ENCODE measurements around the gene GOLGA7B.
"Not testable (repeated sequence)": the region's sequence is repeated elsewhere in the genome, so short reads cannot be mapped to it uniquely, and the experiment has no call there.

Gene GOLGA7B

GRCh38 chr10:97821308-97822038 lies 28.2 kb upstream of the GOLGA7B start:
- ATAC-seq (replicated peaks; ENCODE audit: extremely low read depth, poor library complexity, severe bottlenecking) = no peak
- H3K36me3 Mint-ChIP-seq (ENCODE audit: insufficient read depth) = peaks cover 2% of the 10 kb centered on the region

GRCh38 chr10:97822261-97822687 lies 27.4 kb upstream of the GOLGA7B start:
- Mint-ChIP-seq H3K27ac (ENCODE audit: low read depth) (no peak overlapping the region), H3K4me1 (no peaks in the 10 kb centered on the region), H3K27me3 (peaks cover 26% of the 10 kb centered on the region), H3K4me3 (no peak overlapping the region), H3K36me3 (ENCODE audit: insufficient read depth) (peaks cover 2% of the 10 kb centered on the region), H3K9me3 (no peaks in the 10 kb centered on the region)
- ATAC-seq (replicated peaks; ENCODE audit: extremely low read depth, poor library complexity, severe bottlenecking) (no peak), DNase-seq (ENCODE audit: low spot score in 2 of 2) (no peak)

More at GRCh38 chr10:97821308-97822038, 28.2 kb upstream of the GOLGA7B start:
- DNase-seq (ENCODE audit: low spot score in 2 of 2) = no peak
- no peak overlapping the region for H3K27ac Mint-ChIP-seq (ENCODE audit: low read depth)
- no peaks in the 10 kb centered on the region for H3K9me3 Mint-ChIP-seq
- H3K4me3 Mint-ChIP-seq = no peak overlapping the region
- peaks cover 28% of the 10 kb centered on the region for H3K27me3 Mint-ChIP-seq
- H3K4me1 Mint-ChIP-seq = no peaks in the 10 kb centered on the region

GRCh38 chr10:97823734-97824133 lies 25.9 kb upstream of the GOLGA7B start:
- H3K9me3 Mint-ChIP-seq = no peaks in the 10 kb centered on the region
- H3K4me3 Mint-ChIP-seq = no peak overlapping the region
- no peak overlapping the region for H3K27ac Mint-ChIP-seq (ENCODE audit: low read depth)
- DNase-seq (ENCODE audit: low spot score in 2 of 2) (no peak), ATAC-seq (replicated peaks; ENCODE audit: extremely low read depth, poor library complexity, severe bottlenecking) (no peak)
- H3K27me3 Mint-ChIP-seq = peaks cover 16% of the 10 kb centered on the region
- H3K4me1 Mint-ChIP-seq = peaks cover 6% of the 10 kb centered on the region
- H3K36me3 Mint-ChIP-seq (ENCODE audit: insufficient read depth) = peaks cover 2% of the 10 kb centered on the region

GRCh38 chr10:97825020-97825760 lies 24.5 kb upstream of the GOLGA7B start:
- H3K27ac Mint-ChIP-seq (ENCODE audit: low read depth) = no peak overlapping the region
- H3K27me3 Mint-ChIP-seq = peaks cover 9% of the 10 kb centered on the region
- H3K36me3 Mint-ChIP-seq (ENCODE audit: insufficient read depth) = peaks cover 2% of the 10 kb centered on the region
- no peaks in the 10 kb centered on the region for H3K9me3 Mint-ChIP-seq
- no peak overlapping the region for H3K4me3 Mint-ChIP-seq
- DNase-seq (ENCODE audit: low spot score in 2 of 2) = no peak
- ATAC-seq (replicated peaks; ENCODE audit: extremely low read depth, poor library complexity, severe bottlenecking) = no peak
- H3K4me1 Mint-ChIP-seq = peaks cover 15% of the 10 kb centered on the region

GRCh38 chr10:97826892-97827291 lies 22.8 kb upstream of the GOLGA7B start:
- H3K4me1 Mint-ChIP-seq = peaks cover 15% of the 10 kb centered on the region
- no peak overlapping the region for H3K4me3 Mint-ChIP-seq
- ATAC-seq (replicated peaks; ENCODE audit: extremely low read depth, poor library complexity, severe bottlenecking) (no peak), DNase-seq (ENCODE audit: low spot score in 2 of 2) (no peak)
- no peak overlapping the region for H3K27ac Mint-ChIP-seq (ENCODE audit: low read depth)
- H3K36me3 Mint-ChIP-seq (ENCODE audit: insufficient read depth) = peaks cover 2% of the 10 kb centered on the region
- no peaks in the 10 kb centered on the region for H3K9me3 Mint-ChIP-seq
- peaks cover under 1% of the 10 kb centered on the region for H3K27me3 Mint-ChIP-seq

- H3K27ac Mint-ChIP-seq (ENCODE audit: low read depth) = peak overlapping the region; percentile 36
Observed at GRCh38 chr10:97827702-97828291, 21.8 kb upstream of the GOLGA7B start.

GRCh38 chr10:97828721-97829120 lies 20.9 kb upstream of the GOLGA7B start:
- Mint-ChIP-seq H3K27me3 (no peaks in the 10 kb centered on the region), H3K4me3 (no peak overlapping the region), H3K36me3 (ENCODE audit: insufficient read depth) (peaks cover under 1% of the 10 kb centered on the region), H3K27ac (ENCODE audit: low read depth) (no peak overlapping the region), H3K9me3 (no peaks in the 10 kb centered on the region), H3K4me1 (peaks cover 15% of the 10 kb centered on the region)
- no peak for ATAC-seq (replicated peaks; ENCODE audit: extremely low read depth, poor library complexity, severe bottlenecking)
- DNase-seq (ENCODE audit: low spot score in 2 of 2) = no peak

More at GRCh38 chr10:97827702-97828291, 21.8 kb upstream of the GOLGA7B start:
- Mint-ChIP-seq H3K27me3 (no peaks in the 10 kb centered on the region), H3K4me1 (peaks cover 15% of the 10 kb centered on the region), H3K4me3 (no peak overlapping the region), H3K36me3 (ENCODE audit: insufficient read depth) (peaks cover 2% of the 10 kb centered on the region), H3K9me3 (no peaks in the 10 kb centered on the region)
- DNase-seq (ENCODE audit: low spot score in 2 of 2) = no peak
- no peak for ATAC-seq (replicated peaks; ENCODE audit: extremely low read depth, poor library complexity, severe bottlenecking)

- ATAC-seq (replicated peaks; ENCODE audit: extremely low read depth, poor library complexity, severe bottlenecking) = no peak
- no peak for DNase-seq (ENCODE audit: low spot score in 2 of 2)
- Mint-ChIP-seq H3K4me3 (no peak overlapping the region), H3K36me3 (ENCODE audit: insufficient read depth) (no peaks in the 10 kb centered on the region), H3K27me3 (no peaks in the 10 kb centered on the region), H3K27ac (ENCODE audit: low read depth) (no peak overlapping the region), H3K4me1 (peaks cover 15% of the 10 kb centered on the region), H3K9me3 (no peaks in the 10 kb centered on the region)
Observed at GRCh38 chr10:97830064-97830463, 19.6 kb upstream of the GOLGA7B start.

GRCh38 chr10:97831259-97831658 lies 18.4 kb upstream of the GOLGA7B start:
- Mint-ChIP-seq H3K27me3 (no peaks in the 10 kb centered on the region), H3K9me3 (no peaks in the 10 kb centered on the region), H3K4me1 (peaks cover 15% of the 10 kb centered on the region), H3K36me3 (ENCODE audit: insufficient read depth) (no peaks in the 10 kb centered on the region), H3K4me3 (no peak overlapping the region), H3K27ac (ENCODE audit: low read depth) (no peak overlapping the region)
- no peak for DNase-seq (ENCODE audit: low spot score in 2 of 2)
- no peak for ATAC-seq (replicated peaks; ENCODE audit: extremely low read depth, poor library complexity, severe bottlenecking)

GRCh38 chr10:97836446-97836845 lies 13.2 kb upstream of the GOLGA7B start:
- ATAC-seq (replicated peaks; ENCODE audit: extremely low read depth, poor library complexity, severe bottlenecking) (no peak), DNase-seq (ENCODE audit: low spot score in 2 of 2) (no peak)
- H3K36me3 Mint-ChIP-seq (ENCODE audit: insufficient read depth) = peaks cover 3% of the 10 kb centered on the region
- no peaks in the 10 kb centered on the region for H3K9me3 Mint-ChIP-seq
- no peak overlapping the region for H3K4me3 Mint-ChIP-seq
- no peak overlapping the region for H3K27ac Mint-ChIP-seq (ENCODE audit: low read depth)
- peaks cover 12% of the 10 kb centered on the region for H3K4me1 Mint-ChIP-seq
- H3K27me3 Mint-ChIP-seq = no peaks in the 10 kb centered on the region

- H3K27me3 Mint-ChIP-seq = no peaks in the 10 kb centered on the region
- no peak overlapping the region for H3K27ac Mint-ChIP-seq (ENCODE audit: low read depth)
- H3K4me3 Mint-ChIP-seq = no peak overlapping the region
- H3K36me3 Mint-ChIP-seq (ENCODE audit: insufficient read depth) = peaks cover 3% of the 10 kb centered on the region
- no peaks in the 10 kb centered on the region for H3K9me3 Mint-ChIP-seq
- DNase-seq (ENCODE audit: low spot score in 2 of 2) = no peak
- ATAC-seq (replicated peaks; ENCODE audit: extremely low read depth, poor library complexity, severe bottlenecking) = no peak
- peaks cover 17% of the 10 kb centered on the region for H3K4me1 Mint-ChIP-seq
Observed at GRCh38 chr10:97838091-97838490, 11.6 kb upstream of the GOLGA7B start.

GRCh38 chr10:97841166-97841565 lies 8.5 kb upstream of the GOLGA7B start:
- not testable (repeated sequence) for DNase-seq (ENCODE audit: low spot score in 2 of 2); ATAC-seq (replicated peaks; ENCODE audit: extremely low read depth, poor library complexity, severe bottlenecking); H3K9me3 Mint-ChIP-seq; H3K4me3 Mint-ChIP-seq; H3K36me3 Mint-ChIP-seq (ENCODE audit: insufficient read depth); H3K27ac Mint-ChIP-seq (ENCODE audit: low read depth); H3K27me3 Mint-ChIP-seq
- H3K4me1 Mint-ChIP-seq = peaks cover 21% of the 10 kb centered on the region

- H3K27ac Mint-ChIP-seq (ENCODE audit: low read depth); DNase-seq (ENCODE audit: low spot score in 2 of 2); H3K9me3 Mint-ChIP-seq; H3K4me3 Mint-ChIP-seq; H3K36me3 Mint-ChIP-seq (ENCODE audit: insufficient read depth); H3K27me3 Mint-ChIP-seq; ATAC-seq (replicated peaks; ENCODE audit: extremely low read depth, poor library complexity, severe bottlenecking): not testable (repeated sequence)
- H3K4me1 Mint-ChIP-seq = peaks cover 17% of the 10 kb centered on the region
Observed at GRCh38 chr10:97842114-97842513, 7.5 kb upstream of the GOLGA7B start.
